HUES48 (cell line): ENCODE data around the gene ARMC9.
"Not testable (repeated sequence)": the region's sequence is repeated elsewhere in the genome, so short reads cannot be mapped to it uniquely, and the experiment has no call there.

Experiments
- H3K27ac ChIP-seq: one replicate; pipeline ENCODE4 v1.7.0; 2013; ENCODE audit warnings: low read depth, low read length, inconsistent platforms
- H3K27me3 ChIP-seq: 2 replicates; pipeline ENCODE4 v1.6.1; 2013; ENCODE audit warnings: mild to moderate bottlenecking, low read length; ENCODE audit not compliant: control insufficient read depth, insufficient read depth
- H3K36me3 ChIP-seq: 2 replicates; pipeline ENCODE4 v1.6.1; 2013; ENCODE audit warnings: low read length; ENCODE audit not compliant: control insufficient read depth, insufficient read depth
- H3K4me1 ChIP-seq: 2 replicates; pipeline ENCODE4 v1.6.1; 2013; ENCODE audit warnings: mild to moderate bottlenecking, low read length; ENCODE audit not compliant: control insufficient read depth, insufficient read depth
- H3K4me3 ChIP-seq: 2 replicates; pipeline ENCODE4 v1.5.1; 2013; ENCODE audit warnings: mild to moderate bottlenecking, low read depth, low read length
- H3K9ac ChIP-seq: 2 replicates; pipeline ENCODE4 v1.6.1; 2013; ENCODE audit warnings: mild to moderate bottlenecking, low read depth, low read length, moderate library complexity
- H3K9me3 ChIP-seq: 2 replicates; pipeline ENCODE4 v1.6.1; 2013; ENCODE audit warnings: low read length; ENCODE audit not compliant: control insufficient read depth, insufficient read depth

Gene ARMC9

DNA sequence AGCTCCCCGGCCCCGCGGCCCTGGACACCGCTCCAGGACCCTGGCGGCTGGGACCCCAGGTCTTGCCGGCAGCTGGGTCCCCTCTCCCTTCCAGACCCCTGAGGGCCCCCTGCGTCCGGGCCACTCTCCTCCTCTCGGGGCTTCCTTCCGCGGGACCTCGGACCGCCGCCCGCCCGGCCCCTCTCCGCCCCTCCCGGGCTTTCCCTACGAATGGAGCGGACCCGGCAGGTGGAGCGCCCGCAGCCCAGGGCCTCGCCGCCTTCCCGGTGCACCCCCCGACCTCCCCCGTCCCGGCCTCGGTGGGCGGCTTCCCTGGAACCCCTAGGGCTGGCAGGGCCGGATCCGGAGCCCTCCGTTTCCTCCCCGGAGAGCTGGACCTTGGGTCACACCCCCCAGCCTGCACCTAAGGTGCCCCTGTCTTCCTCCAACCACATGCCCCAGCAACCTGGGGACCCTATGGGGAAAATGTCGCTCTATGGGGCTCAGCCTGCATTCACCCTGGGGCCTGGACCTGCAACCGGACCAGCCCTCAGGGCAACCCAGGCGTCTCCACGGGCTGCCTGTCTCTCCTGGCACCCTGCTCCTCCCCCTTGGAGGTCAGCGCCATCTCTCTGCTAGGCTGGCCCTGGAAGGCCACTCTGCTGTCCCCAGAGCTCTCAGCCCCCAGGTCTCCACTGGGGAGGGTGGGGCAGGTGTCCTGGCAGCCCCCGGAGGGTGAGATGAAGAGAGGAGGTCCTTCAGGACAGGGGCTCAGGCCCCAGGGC is 197.8 kb downstream of the ARMC9 start:
- H3K36me3 ChIP-seq: peaks cover 22% of the 10 kb centered on the region
- no peak overlapping the region for H3K9ac ChIP-seq
- no peak overlapping the region for H3K27ac ChIP-seq
- H3K4me1 ChIP-seq: peaks cover 32% of the 10 kb centered on the region
- no peaks in the 10 kb centered on the region for H3K9me3 ChIP-seq
- no peaks in the 10 kb centered on the region for H3K27me3 ChIP-seq
- peak overlapping the region; percentile 72 for H3K4me3 ChIP-seq

DNA sequence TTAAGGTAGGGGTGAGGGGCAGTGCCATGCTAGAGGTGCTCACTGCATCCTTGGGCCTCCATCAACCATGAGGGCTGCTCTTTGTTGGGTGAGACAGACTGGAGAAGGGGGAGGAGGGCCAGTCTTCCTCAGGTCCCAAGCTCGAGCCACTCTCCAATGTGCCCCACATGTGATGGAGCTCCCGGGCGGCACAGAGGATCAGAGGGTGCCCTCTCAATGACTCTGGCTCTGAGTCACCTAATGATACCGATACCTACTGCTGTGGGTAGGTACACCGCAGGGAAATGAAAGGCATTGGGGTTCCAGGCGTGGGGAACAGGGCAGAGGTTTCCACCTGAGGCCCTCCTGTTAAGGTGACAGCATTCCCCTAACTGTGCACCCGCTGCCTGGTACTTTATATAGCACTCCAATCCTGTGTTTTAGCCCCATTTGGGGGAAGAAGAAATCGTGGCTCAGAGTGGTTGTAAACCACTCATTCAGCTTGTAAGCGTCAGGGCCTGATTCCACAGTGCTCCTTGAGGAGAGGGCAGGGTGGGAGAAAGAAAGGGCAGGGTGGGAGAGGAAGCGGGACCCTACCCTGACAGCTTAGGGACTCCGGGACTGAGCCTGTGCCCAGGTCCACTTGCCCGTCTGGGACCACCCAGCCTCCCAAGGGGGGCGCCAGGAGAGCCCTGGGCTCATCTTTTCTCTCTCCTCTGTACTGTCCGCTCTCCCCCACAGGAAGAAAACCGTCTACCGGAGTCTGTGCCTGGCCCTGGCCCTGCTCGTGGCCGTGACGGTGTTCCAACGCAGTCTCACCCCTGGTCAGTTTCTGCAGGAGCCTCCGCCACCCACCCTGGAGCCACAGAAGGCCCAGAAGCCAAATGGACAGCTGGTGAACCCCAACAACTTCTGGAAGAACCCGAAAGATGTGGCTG is 198.8 kb downstream of the ARMC9 start:
- H3K9ac ChIP-seq: no peak overlapping the region
- H3K36me3 ChIP-seq: peaks cover 22% of the 10 kb centered on the region
- peaks cover 32% of the 10 kb centered on the region for H3K4me1 ChIP-seq
- peak overlapping the region; percentile 72; the same call in 1 of the 2 replicates for H3K4me3 ChIP-seq
- no peaks in the 10 kb centered on the region for H3K9me3 ChIP-seq
- H3K27ac ChIP-seq: no peak overlapping the region
- no peaks in the 10 kb centered on the region for H3K27me3 ChIP-seq

DNA sequence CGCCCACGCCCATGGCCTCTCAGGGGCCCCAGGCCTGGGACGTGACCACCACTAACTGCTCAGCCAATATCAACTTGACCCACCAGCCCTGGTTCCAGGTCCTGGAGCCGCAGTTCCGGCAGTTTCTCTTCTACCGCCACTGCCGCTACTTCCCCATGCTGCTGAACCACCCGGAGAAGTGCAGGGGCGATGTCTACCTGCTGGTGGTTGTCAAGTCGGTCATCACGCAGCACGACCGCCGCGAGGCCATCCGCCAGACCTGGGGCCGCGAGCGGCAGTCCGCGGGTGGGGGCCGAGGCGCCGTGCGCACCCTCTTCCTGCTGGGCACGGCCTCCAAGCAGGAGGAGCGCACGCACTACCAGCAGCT is 199.5 kb downstream of the ARMC9 start:
- peaks cover 22% of the 10 kb centered on the region for H3K36me3 ChIP-seq

DNA sequence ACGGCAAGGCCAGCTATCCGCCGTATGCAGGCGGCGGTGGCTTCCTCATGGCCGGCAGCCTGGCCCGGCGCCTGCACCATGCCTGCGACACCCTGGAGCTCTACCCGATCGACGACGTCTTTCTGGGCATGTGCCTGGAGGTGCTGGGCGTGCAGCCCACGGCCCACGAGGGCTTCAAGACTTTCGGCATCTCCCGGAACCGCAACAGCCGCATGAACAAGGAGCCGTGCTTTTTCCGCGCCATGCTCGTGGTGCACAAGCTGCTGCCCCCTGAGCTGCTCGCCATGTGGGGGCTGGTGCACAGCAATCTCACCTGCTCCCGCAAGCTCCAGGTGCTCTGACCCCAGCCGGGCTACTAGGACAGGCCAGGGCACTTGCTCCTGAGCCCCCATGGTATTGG is 200.2 kb downstream of the ARMC9 start:
- Histone ChIP-seq H3K9ac (no peak overlapping the region), H3K9me3 (no peaks in the 10 kb centered on the region), H3K4me1 (peaks cover 23% of the 10 kb centered on the region), H3K27ac (no peak overlapping the region), H3K36me3 (peaks cover 22% of the 10 kb centered on the region), H3K27me3 (no peaks in the 10 kb centered on the region), H3K4me3 (no peak overlapping the region)

More for the DNA sequence above, 199.5 kb downstream of the ARMC9 start:
- peaks cover 29% of the 10 kb centered on the region for H3K4me1 ChIP-seq
- no peak overlapping the region for H3K27ac ChIP-seq
- no peak overlapping the region for H3K4me3 ChIP-seq
- H3K9me3 ChIP-seq: no peaks in the 10 kb centered on the region
- no peak overlapping the region for H3K9ac ChIP-seq
- H3K27me3 ChIP-seq: no peaks in the 10 kb centered on the region

DNA sequence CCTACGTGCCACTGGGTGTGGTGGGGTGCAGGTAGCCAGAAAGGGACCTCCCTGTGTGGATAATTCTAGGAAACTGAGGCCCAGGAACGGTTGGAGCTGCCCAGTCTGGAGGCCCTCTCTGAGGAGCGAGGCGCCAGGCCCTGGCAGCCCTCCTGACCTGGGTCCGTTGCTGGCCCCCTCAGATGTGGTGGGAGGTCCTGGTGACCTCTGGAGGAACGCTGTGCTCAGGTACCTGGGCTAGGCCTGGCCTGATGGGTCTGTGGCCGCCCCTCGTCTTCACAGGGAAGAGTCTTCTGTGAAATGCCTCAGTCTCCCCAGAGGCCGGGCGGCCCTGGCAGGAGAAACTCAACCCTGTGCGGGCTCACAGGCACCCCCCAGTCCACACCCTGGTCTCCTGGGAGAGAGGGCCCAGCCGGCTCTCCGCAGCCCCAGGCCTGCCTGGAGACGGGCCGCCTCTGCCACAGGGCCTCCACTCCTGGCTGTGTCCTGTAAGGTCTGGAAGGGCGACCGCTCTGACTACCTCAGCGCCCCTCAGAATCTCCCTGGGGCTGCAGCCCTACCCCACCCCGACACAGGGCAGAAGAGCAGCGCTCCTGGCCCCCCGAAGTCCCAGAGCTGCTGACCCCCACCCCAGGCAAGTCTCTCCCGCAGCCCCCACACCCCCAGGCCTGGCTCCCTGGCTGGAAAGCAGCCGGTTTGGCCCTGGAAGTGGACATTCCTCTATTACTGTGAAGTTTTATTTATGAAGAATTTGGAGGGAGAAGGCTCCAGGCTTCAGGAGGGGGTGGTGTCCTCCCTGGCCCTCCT is 200.8 kb downstream of the ARMC9 start:
- no peak overlapping the region for H3K27ac ChIP-seq
- H3K27me3 ChIP-seq: no peaks in the 10 kb centered on the region
- H3K4me3 ChIP-seq: no peak overlapping the region
- H3K9me3 ChIP-seq: no peaks in the 10 kb centered on the region
- peaks cover 22% of the 10 kb centered on the region for H3K36me3 ChIP-seq
- H3K4me1 ChIP-seq: peaks cover 19% of the 10 kb centered on the region
- no peak overlapping the region for H3K9ac ChIP-seq

DNA sequence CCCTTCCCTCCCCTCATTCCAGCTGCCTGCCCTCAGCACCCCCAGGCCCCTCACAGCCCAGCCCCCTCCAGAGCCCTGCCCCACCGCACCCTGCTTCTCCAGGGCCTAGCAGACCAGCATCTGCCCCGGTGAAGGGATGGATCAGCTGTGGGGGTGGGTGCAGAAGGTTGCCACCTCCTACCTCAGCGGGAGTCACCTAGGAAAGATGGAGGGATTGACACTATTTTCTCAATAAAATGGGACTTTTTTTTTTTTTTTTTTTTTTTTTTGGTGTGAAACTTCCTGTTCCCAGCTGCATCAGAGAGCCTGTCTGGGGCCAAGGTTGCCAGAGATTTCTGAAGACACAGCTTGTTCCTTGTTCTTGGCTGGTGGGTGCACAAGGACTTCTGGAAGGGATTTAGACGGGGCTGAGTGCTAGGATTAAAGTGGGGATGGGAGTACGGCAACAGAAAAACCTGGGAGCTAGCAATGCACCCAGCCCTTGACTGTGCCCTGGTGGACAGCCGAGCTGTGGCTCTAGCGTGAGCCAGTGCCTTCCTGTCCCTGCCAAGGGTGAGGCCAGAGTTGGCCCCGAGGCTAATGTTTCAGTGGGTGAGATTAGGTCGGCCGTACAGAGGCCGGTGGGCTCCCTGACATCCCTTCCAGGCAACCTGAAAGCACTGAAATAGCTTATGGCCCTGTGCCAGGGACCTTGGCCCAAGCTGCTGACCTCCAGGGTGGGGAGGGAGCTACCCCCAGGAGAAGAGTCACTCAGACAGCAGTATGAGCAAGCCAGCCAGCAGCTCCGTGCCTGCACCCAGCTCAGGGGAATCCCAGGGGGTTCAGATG is 201.6 kb downstream of the ARMC9 start:
- Histone ChIP-seq H3K9ac (no peak overlapping the region), H3K27ac (peak overlapping the region; percentile 16)

DNA sequence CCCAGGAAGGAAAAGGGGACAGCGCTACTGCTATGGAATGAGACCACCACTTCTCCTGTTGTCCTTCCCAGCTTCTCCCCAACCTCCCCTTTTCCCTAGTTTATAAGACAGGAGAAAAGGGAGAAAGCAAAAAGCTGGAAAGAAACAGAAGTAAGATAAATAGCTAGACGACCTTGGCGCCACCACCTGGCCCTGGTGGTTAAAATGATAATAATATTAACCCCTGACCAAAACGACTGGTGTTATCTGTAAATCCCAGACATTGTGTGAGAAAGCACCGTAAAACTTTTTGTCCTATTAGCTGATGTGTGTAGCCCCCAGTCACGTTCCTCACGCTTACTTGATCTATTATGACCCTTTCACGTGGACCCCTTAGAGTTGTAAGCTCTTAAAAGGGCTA is 202.2 kb downstream of the ARMC9 start:
- H3K27me3 ChIP-seq, H3K27ac ChIP-seq, H3K9ac ChIP-seq, H3K4me3 ChIP-seq, H3K9me3 ChIP-seq: not testable (repeated sequence)
- H3K36me3 ChIP-seq: peaks cover 22% of the 10 kb centered on the region
- peaks cover 18% of the 10 kb centered on the region for H3K4me1 ChIP-seq

More for the DNA sequence above, 201.6 kb downstream of the ARMC9 start:
- H3K9me3 ChIP-seq: no peaks in the 10 kb centered on the region
- H3K36me3 ChIP-seq: peaks cover 22% of the 10 kb centered on the region
- no peak overlapping the region for H3K4me3 ChIP-seq
- peaks cover 14% of the 10 kb centered on the region for H3K4me1 ChIP-seq
- H3K27me3 ChIP-seq: no peaks in the 10 kb centered on the region

DNA sequence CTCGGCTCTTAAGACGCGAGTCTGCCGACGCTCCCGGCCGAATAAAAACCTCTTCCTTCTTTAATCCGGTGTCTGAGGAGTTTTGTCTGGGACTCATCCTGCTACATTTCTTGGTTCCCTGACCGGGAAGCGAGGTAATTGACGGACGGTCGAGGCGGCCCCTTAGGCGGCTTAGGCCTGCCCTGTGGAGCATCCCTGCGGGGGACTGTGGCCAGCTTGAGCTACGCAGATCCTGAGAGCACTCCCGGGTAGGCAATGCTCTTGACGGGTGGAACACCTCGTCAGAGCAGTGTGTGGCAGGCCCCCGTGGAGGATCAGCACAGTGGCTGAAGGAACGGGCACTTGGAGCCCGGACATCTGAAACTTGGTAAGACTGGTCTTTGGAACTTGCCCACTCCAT is 202.7 kb downstream of the ARMC9 start:
- H3K9me3 ChIP-seq, H3K27ac ChIP-seq: not testable (repeated sequence)

DNA sequence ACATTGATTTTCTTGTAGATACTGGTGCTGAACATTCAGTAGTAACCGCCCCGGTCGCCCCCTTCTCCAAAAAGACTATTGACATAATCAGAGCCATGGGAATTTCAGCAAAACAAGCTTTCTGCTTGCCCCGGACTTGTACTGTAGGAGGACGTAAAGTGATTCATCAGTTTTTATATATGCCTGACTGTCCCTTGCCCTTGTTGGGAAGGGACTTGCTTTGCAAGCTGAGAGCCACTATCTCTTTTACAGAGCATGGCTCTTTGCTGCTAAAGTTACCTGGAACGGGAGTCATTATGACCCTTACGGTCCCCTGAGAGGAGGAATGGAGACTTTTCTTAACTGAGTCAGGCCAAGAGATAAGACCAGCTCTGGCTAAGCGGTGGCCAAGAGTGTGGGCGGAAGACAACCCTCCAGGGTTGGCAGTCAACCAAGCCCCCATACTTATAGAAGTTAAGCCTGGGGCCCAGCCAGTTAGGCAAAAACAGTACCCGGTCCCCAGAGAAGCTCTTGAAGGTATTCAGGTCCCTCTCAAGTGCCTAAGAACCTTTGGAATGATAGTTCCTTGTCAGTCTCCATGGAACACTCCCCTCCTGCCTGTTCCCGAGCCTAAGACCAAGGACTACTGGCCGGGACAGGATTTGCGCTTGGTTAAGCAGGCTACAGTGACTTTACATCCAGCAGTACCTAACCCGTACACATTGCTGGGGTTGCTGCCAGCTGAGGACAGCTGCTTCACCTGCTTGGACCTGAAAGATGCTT is 205.2 kb downstream of the ARMC9 start:
- not testable (repeated sequence) for H3K27ac ChIP-seq, H3K9ac ChIP-seq, H3K27me3 ChIP-seq, H3K4me3 ChIP-seq, H3K36me3 ChIP-seq, H3K9me3 ChIP-seq
- peaks cover 19% of the 10 kb centered on the region for H3K4me1 ChIP-seq

More for the DNA sequence above, 202.7 kb downstream of the ARMC9 start:
- H3K9ac ChIP-seq, H3K4me3 ChIP-seq, H3K27me3 ChIP-seq: not testable (repeated sequence)
- Histone ChIP-seq H3K4me1 (peaks cover 22% of the 10 kb centered on the region), H3K36me3 (peaks cover 22% of the 10 kb centered on the region)

DNA sequence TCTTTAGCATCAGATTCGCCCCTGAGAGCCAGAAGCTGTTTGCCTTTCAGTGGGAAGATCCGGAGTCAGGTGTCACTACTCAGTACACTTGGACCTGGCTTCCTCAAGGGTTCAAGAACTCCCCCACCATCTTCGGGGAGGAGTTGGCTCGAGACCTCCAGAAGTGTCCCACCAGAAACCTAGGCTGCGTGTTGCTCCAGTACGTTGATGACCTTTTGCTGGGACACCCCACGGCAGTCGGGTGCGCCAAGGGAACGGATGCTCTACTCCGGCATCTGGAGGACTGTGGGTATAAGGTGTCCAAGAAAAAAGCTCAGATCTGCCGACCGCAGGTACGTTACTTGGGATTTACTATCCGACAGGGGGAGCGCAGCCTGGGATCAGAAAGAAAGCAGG is 205.8 kb downstream of the ARMC9 start:
- H3K27ac ChIP-seq, H3K36me3 ChIP-seq, H3K9me3 ChIP-seq, H3K9ac ChIP-seq, H3K27me3 ChIP-seq, H3K4me3 ChIP-seq: not testable (repeated sequence)
- peaks cover 19% of the 10 kb centered on the region for H3K4me1 ChIP-seq
